SK-N-SH treated with all-trans-retinoic acid at 6 μM for 48 hours (cell line): Measurements from ENCODE around the gene RUVBL2.

ENCODE experiments used
- ATAC-seq: fragments of 200-7000 bp; cut with Tn5 transposase; 3 replicates; pipeline ENCODE4 v1.9.1; 2020; ENCODE audit warnings: mild to moderate bottlenecking, moderate library complexity
- ARNTL ChIP-seq: fragments of 450-650 bp; formaldehyde crosslinking; IDR thresholded peaks from 2 replicates; pipeline ENCODE4 v1.5.0; 2020; ENCODE audit warnings: low read depth, mild to moderate bottlenecking, moderate library complexity, borderline replicate concordance
- BACH2 ChIP-seq: fragments of 250-450 bp; sonication (Bioruptor Pico); IDR thresholded peaks from 2 replicates; pipeline ENCODE4 v1.9.0; 2021; ENCODE audit warnings: mild to moderate bottlenecking, borderline replicate concordance
- CREB5 ChIP-seq: fragments of 250-450 bp; sonication (Bioruptor Pico); IDR thresholded peaks from 2 replicates; pipeline ENCODE4 v1.5.1; 2020; ENCODE audit warnings: low read depth, mild to moderate bottlenecking, moderate library complexity
- CSDC2 ChIP-seq: fragments of 250-450 bp; sonication (Bioruptor Pico); IDR thresholded peaks from 2 replicates; pipeline ENCODE4 v1.5.0; 2020; ENCODE audit warnings: mild to moderate bottlenecking, moderate library complexity
- ESRRG ChIP-seq: fragments of 250-450 bp; sonication (Bioruptor Pico); IDR thresholded peaks from 2 replicates; pipeline ENCODE4 v1.6.1; 2021; ENCODE audit warnings: mild to moderate bottlenecking
- ISL1 ChIP-seq: fragments of 250-450 bp; sonication (Bioruptor Pico); IDR thresholded peaks from 2 replicates; pipeline ENCODE4 v2.1.2; 2022; ENCODE audit warnings: mild to moderate bottlenecking, moderate library complexity
- OSR1 ChIP-seq: fragments of 250-450 bp; sonication (Bioruptor Pico); IDR thresholded peaks from 2 replicates; pipeline ENCODE4 v1.8.0; 2022; ENCODE audit warnings: moderate library complexity, mild to moderate bottlenecking, inconsistent platforms
- POU6F1 ChIP-seq: fragments of 250-450 bp; sonication (Bioruptor Pico); IDR thresholded peaks from 2 replicates; pipeline ENCODE4 v1.8.0; 2021; ENCODE audit warnings: low read depth, mild to moderate bottlenecking, moderate library complexity, borderline replicate concordance
- PPARA ChIP-seq: fragments of 250-450 bp; sonication (Bioruptor Pico); IDR thresholded peaks from 2 replicates; pipeline ENCODE4 v1.5.0; 2020; ENCODE audit warnings: mild to moderate bottlenecking, borderline replicate concordance
- RARB ChIP-seq: fragments of 250-450 bp; sonication (Bioruptor Pico); IDR thresholded peaks from 2 replicates; pipeline ENCODE4 v1.8.0; 2021; ENCODE audit warnings: mild to moderate bottlenecking, moderate library complexity
- SNAI2 ChIP-seq: fragments of 250-450 bp; sonication (Bioruptor Pico); IDR thresholded peaks from 2 replicates; pipeline ENCODE4 v1.5.0; 2020; ENCODE audit warnings: mild to moderate bottlenecking, moderate library complexity
- TCF4 ChIP-seq: fragments of 250-450 bp; sonication (Bioruptor Pico); IDR thresholded peaks from 2 replicates; pipeline ENCODE4 v1.8.0; 2021; ENCODE audit warnings: mild to moderate bottlenecking, moderate library complexity, borderline replicate concordance
- TOX ChIP-seq: fragments of 250-450 bp; sonication (Bioruptor Pico); IDR thresholded peaks from 2 replicates; pipeline ENCODE4 v1.8.0; 2021; ENCODE audit warnings: mild to moderate bottlenecking, moderate library complexity, borderline replicate concordance
- TSHZ2 ChIP-seq: fragments of 250-450 bp; sonication (Bioruptor Pico); IDR thresholded peaks from 2 replicates; pipeline ENCODE4 v1.5.0; 2020; ENCODE audit warnings: mild to moderate bottlenecking, moderate library complexity
- ZC3H10 ChIP-seq: fragments of 250-450 bp; sonication (Bioruptor Pico); IDR thresholded peaks from 2 replicates; pipeline ENCODE4 v1.5.1; 2021; ENCODE audit warnings: mild to moderate bottlenecking, moderate library complexity
- ZFP3 ChIP-seq: fragments of 250-450 bp; sonication (Bioruptor Pico); IDR thresholded peaks from 2 replicates; pipeline ENCODE4 v1.5.0; 2020; ENCODE audit warnings: mild to moderate bottlenecking, moderate library complexity
- ZFP30 ChIP-seq: fragments of 450-650 bp; formaldehyde crosslinking; IDR thresholded peaks from 2 replicates; pipeline ENCODE4 v1.5.0; 2022; ENCODE audit warnings: mild to moderate bottlenecking, moderate library complexity
- ZNF565 ChIP-seq: fragments of 450-650 bp; formaldehyde crosslinking; conservative IDR thresholded peaks from 2 replicates; pipeline ENCODE4 v1.5.0; 2020; ENCODE audit warnings: low read depth, mild to moderate bottlenecking, moderate library complexity
- ZNF70 ChIP-seq: fragments of 450-650 bp; formaldehyde crosslinking; IDR thresholded peaks from 2 replicates; pipeline ENCODE4 v1.5.0; 2020; ENCODE audit warnings: mild to moderate bottlenecking, moderate library complexity
- ZNF8 ChIP-seq: fragments of 450-650 bp; formaldehyde crosslinking; IDR thresholded peaks from 2 replicates; pipeline ENCODE4 v1.5.0; 2020; ENCODE audit warnings: mild to moderate bottlenecking, moderate library complexity

RUVBL2 gene

GRCh38 chr19:48993175-48994034 lies at the start of gene RUVBL2, which contains the start of gene GYS1:
Gene RUVBL2 (plus strand): TSS chr19:48993887. CDS start chr19:48993912, 25 bp downstream.
Gene GYS1 (minus strand): TSS chr19:48993309. CDS start chr19:48993112, 197 bp downstream.
- TF ChIP-seq TCF4 (CRISPR knock-in tag): no peak
- peak; percentile 92 for ATAC-seq

- TF ChIP-seq CSDC2 (CRISPR knock-in tag) (no peak), ZNF8 (CRISPR knock-in tag) (no peak), ZNF70 (CRISPR knock-in tag) (no peak), PPARA (CRISPR knock-in tag) (no peak), ZC3H10 (no peak), ARNTL (CRISPR knock-in tag) (no peak), TCF4 (CRISPR knock-in tag) (no peak), ESRRG (CRISPR knock-in tag) (no peak), OSR1 (no peak), ZFP3 (no peak), ISL1 (CRISPR knock-in tag) (no peak), ZNF565 (CRISPR knock-in tag) (no peak), BACH2 (no peak), RARB (CRISPR knock-in tag) (no peak), CREB5 (no peak), TSHZ2 (CRISPR knock-in tag) (no peak), SNAI2 (CRISPR knock-in tag) (no peak), TOX (no peak), POU6F1 (CRISPR knock-in tag) (no peak)
- ATAC-seq: no peak
These were observed 48.3 kb upstream of the RUVBL2 start for GRCh38 chr19:48945415-48945814.

- TF ChIP-seq ZNF565 (CRISPR knock-in tag) (no peak), POU6F1 (CRISPR knock-in tag) (no peak), ISL1 (CRISPR knock-in tag) (no peak), ZFP30 (no peak), ZFP3 (no peak), TCF4 (CRISPR knock-in tag) (no peak), OSR1 (no peak), TSHZ2 (CRISPR knock-in tag) (no peak), ZNF70 (CRISPR knock-in tag) (no peak), CSDC2 (CRISPR knock-in tag) (no peak), BACH2 (no peak)
- no peak for ATAC-seq
These were observed 47.9 kb upstream of the RUVBL2 start for GRCh38 chr19:48945817-48946216.
